ENCODE results near the gene FRMD1.

DNA sequence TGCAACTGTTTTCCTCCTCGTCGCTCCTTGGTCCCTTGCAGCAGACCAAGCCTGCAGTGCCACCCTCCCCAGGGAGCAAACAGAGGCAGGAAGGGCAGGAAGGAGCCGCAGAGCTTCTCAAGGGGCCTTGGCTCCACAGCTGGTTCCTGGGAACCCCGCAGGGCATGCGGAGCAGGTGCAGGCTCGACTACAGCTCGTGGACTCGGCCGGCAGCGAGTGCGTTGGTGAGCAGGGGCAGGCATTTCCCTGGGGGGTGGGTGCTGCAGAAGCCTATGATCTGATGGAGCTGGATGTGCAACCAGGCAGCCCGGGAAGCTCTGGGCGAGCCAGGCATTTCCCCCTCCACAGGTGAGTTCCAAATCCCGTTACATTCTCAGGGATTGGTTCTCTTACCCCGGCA is 37.1 kb downstream of the FRMD1 start:
- no peak for TF ChIP-seq POLR2A (IDR thresholded peaks at IDR 0.05)
- no peak for TF ChIP-seq CTCF (IDR thresholded peaks at IDR 0.05)

Data from right lobe of liver (tissue), 4 donors.